ENCODE measurements around the gene D2HGDH. TPM values are rescaled to one million over a fixed set of nuclear protein-coding genes. Genes with fewer than 3 reads are reported as not detected.

The D2HGDH gene
- total and polyA plus RNA-seq, 2 of the 13 experiments (the other 11 are each of a cell fraction or from before 2014, with no cell fraction given), result 19.2 to 20.3 TPM

- TF ChIP-seq MXD1 (CRISPR knock-in tag; IDR thresholded peaks at IDR 0.05) (peak; percentile 0; the same call in 1 of the 2 replicates), SAFB2 (CRISPR knock-in tag; IDR thresholded peaks at IDR 0.05; ENCODE audit: borderline replicate concordance, low read depth) (no peak), SAP130 (CRISPR knock-in tag; IDR thresholded peaks at IDR 0.05; ENCODE audit: low read depth) (no peak; the same call in 1 of the 2 replicates), ZNF543 (CRISPR knock-in tag; IDR thresholded peaks at IDR 0.05) (no peak; the same call in 1 of the 2 replicates), HNRNPK (IDR thresholded peaks at IDR 0.05; ENCODE audit: low read depth, low read length, poor library complexity, severe bottlenecking) (no peak), FOXA1 (IDR thresholded peaks at IDR 0.05) (no peak), FOXA1 (CRISPR knock-in tag; IDR thresholded peaks at IDR 0.05) (no peak), GMEB2 (CRISPR knock-in tag; IDR thresholded peaks at IDR 0.05; ENCODE audit: low read depth) (no peak), ZNF362 (CRISPR knock-in tag; IDR thresholded peaks at IDR 0.05; ENCODE audit: borderline replicate concordance) (no peak), MLX (CRISPR knock-in tag; IDR thresholded peaks at IDR 0.05) (no peak), ATF6 (CRISPR knock-in tag; conservative IDR thresholded peaks at IDR 0.05) (no peak), TSC22D2 (CRISPR knock-in tag; IDR thresholded peaks at IDR 0.05; ENCODE audit: borderline replicate concordance) (no peak), PREB (CRISPR knock-in tag; IDR thresholded peaks at IDR 0.05) (no peak), KDM3A (CRISPR knock-in tag; IDR thresholded peaks at IDR 0.05; ENCODE audit: low read depth) (no peak; the same call in 1 of the 2 replicates), ESRRA (CRISPR knock-in tag; IDR thresholded peaks at IDR 0.05; ENCODE audit: low read depth) (no peak), ZNF17 (CRISPR knock-in tag; IDR thresholded peaks at IDR 0.05) (no peak), KMT2A (CRISPR knock-in tag; IDR thresholded peaks at IDR 0.05) (no peak), EED (CRISPR knock-in tag; IDR thresholded peaks at IDR 0.05) (no peak), ZNF18 (CRISPR knock-in tag; IDR thresholded peaks at IDR 0.05; ENCODE audit: insufficient replicate concordance) (no peak), TGIF2 (CRISPR knock-in tag; IDR thresholded peaks at IDR 0.05) (peak; percentile 21; the same call in 1 of the 2 replicates)
Observed at GRCh38 chr2:241809383-241810306, 75.2 kb downstream of the D2HGDH start (continued).

Data from HepG2 (cell line).